H1 (cell line): Measurements from ENCODE around the gene GPBP1. TPM values are rescaled to one million over a fixed set of nuclear protein-coding genes. Genes with fewer than 3 reads are reported as not detected.
"Not testable (repeated sequence)": the region's sequence is repeated elsewhere in the genome, so short reads cannot be mapped to it uniquely, and the experiment has no call there.

Experiments used
- CTCF ChIA-PET: fragments of 300-600 bp; sonication (Branson Sonifier 250); formaldehyde crosslinking; loops from one replicate; lab custom pipeline; 2021; ENCODE audit not compliant: partially characterized antibody; lab: Charles Lee
- POLR2A ChIA-PET: fragments of 300-600 bp; sonication (Branson Sonifier 250); formaldehyde crosslinking; loops from one replicate; lab custom pipeline; 2021; ENCODE audit warnings: inconsistent platforms; ENCODE audit not compliant: partially characterized antibody; lab: Charles Lee
- DNase-seq, 2 experiments: peaks; one replicate each; pipeline versions ENCODE4 v3.0.0 to v3.0.0-alpha.2; 2010 to 2022; ENCODE audit warnings: low spot score in 2 of 2, low read depth in 1 of 2, mixed read lengths in 1 of 2
- FAIRE-seq: peaks from 2 replicates; lab custom pipeline; 2011; peaks lifted over from hg19 to GRCh38; lab: Jason Lieb, UNC
- H2AFZ ChIP-seq: 2 replicates; pipeline ENCODE4 v1.8.1; 2012; ENCODE audit warnings: low read length, inconsistent platforms
- H2AK5ac ChIP-seq: 2 replicates; pipeline ENCODE4 v1.6.1; 2013; ENCODE audit warnings: low read depth, low read length
- H2BK120ac ChIP-seq: replicated peaks from 2 replicates; pipeline ENCODE3; 2013; ENCODE audit warnings: low read depth, low read length, inconsistent platforms
- H2BK12ac ChIP-seq: 2 replicates; pipeline ENCODE4 v1.6.1; 2013; ENCODE audit warnings: low read depth, low read length
- H2BK15ac ChIP-seq: 2 replicates; pipeline ENCODE4 v1.6.1; 2013; ENCODE audit warnings: low read length
- H2BK20ac ChIP-seq: 2 replicates; pipeline ENCODE4 v1.6.1; 2013; ENCODE audit warnings: low read length
- H2BK5ac ChIP-seq: 2 replicates; pipeline ENCODE4 v1.6.1; 2013; ENCODE audit warnings: low read depth, low read length
- H3K14ac ChIP-seq: 2 replicates; pipeline ENCODE4 v1.6.1; 2013; ENCODE audit warnings: inconsistent platforms; ENCODE audit not compliant: insufficient read length
- H3K18ac ChIP-seq: 2 replicates; pipeline ENCODE4 v1.6.1; 2013; ENCODE audit warnings: low read length; ENCODE audit errors: extremely low read depth
- H3K23ac ChIP-seq: 2 replicates; pipeline ENCODE4 v1.6.1; 2013; ENCODE audit warnings: inconsistent platforms; ENCODE audit not compliant: insufficient read length
- H3K23me2 ChIP-seq: 2 replicates; pipeline ENCODE4 v1.6.1; 2013; ENCODE audit warnings: low read depth, low read length
- H3K27ac ChIP-seq: 2 replicates; pipeline ENCODE4 v1.6.1; 2011; ENCODE audit warnings: low read depth, low read length, inconsistent platforms
- H3K27me3 ChIP-seq, 4 experiments: replicated peaks in 1 of 4; 1 replicate in 1 of 4; 2 replicates in 3 of 4; pipeline versions ENCODE4 v1.6.1 to v1.8.1; 2011 to 2013; ENCODE audit warnings: low read length in 3 of 4, mild to moderate bottlenecking in 3 of 4, inconsistent platforms in 2 of 4, mixed read lengths in 2 of 4, moderate library complexity in 1 of 4; ENCODE audit not compliant: control insufficient read depth in 3 of 4, insufficient read depth in 3 of 4; ENCODE audit errors: extremely low read depth in 1 of 4
- H3K36me3 ChIP-seq, 4 experiments: 2 replicates each; pipeline versions ENCODE4 v1.6.1 to v1.8.1; 2011 to 2013; ENCODE audit warnings: mild to moderate bottlenecking in 4 of 4, low read length in 3 of 4, moderate library complexity in 2 of 4, control low read depth in 1 of 4, inconsistent platforms in 1 of 4; ENCODE audit not compliant: insufficient read depth in 4 of 4, control insufficient read depth in 2 of 4
- H3K4ac ChIP-seq: replicated peaks from 2 replicates; pipeline ENCODE3; 2013; ENCODE audit warnings: low read length, low read depth, mixed read lengths, inconsistent platforms; ENCODE audit not compliant: insufficient read length
- H3K4me1 ChIP-seq, 4 experiments: replicated peaks in 1 of 4; 1 replicate in 1 of 4; 2 replicates in 3 of 4; pipeline versions ENCODE4 v1.6.1 to v1.8.1; 2011 to 2013; ENCODE audit warnings: low read length in 3 of 4, inconsistent platforms in 2 of 4, mixed read lengths in 1 of 4; ENCODE audit not compliant: insufficient read depth in 4 of 4, control insufficient read depth in 3 of 4
- H3K4me2 ChIP-seq, 2 experiments: 2 replicates each; pipeline versions ENCODE4 v1.6.1 to v1.8.1; 2011 to 2013; ENCODE audit warnings: low read depth in 2 of 2, low read length in 2 of 2, control low read depth in 1 of 2, inconsistent platforms in 1 of 2, mild to moderate bottlenecking in 1 of 2; ENCODE audit not compliant: insufficient read depth in 1 of 2
- H3K4me3 ChIP-seq, 4 experiments: fragments of 200-600, 300-600 bp in 1 of 4; sonication (generic), shearing (Covaris generic), sonication (Bioruptor Twin) in 1 of 4; 2 replicates each; pipeline versions ENCODE4 v1.5.1 to v1.8.1; 2011 to 2016; ENCODE audit warnings: low read length in 4 of 4, low read depth in 3 of 4, control low read depth in 2 of 4, inconsistent platforms in 2 of 4, mild to moderate bottlenecking in 2 of 4, mixed read lengths in 1 of 4, moderate library complexity in 1 of 4; ENCODE audit not compliant: insufficient read depth in 2 of 4; ENCODE audit errors: extremely low read depth in 1 of 4
- H3K56ac ChIP-seq: replicated peaks from 2 replicates; pipeline ENCODE3; 2013; ENCODE audit warnings: low read depth, mild to moderate bottlenecking, mixed read lengths, low read length, inconsistent platforms; ENCODE audit not compliant: insufficient read length
- H3K79me1 ChIP-seq: 2 replicates; pipeline ENCODE4 v1.6.1; 2013; ENCODE audit warnings: low read depth, low read length, control low read depth
- H3K79me2 ChIP-seq, 2 experiments: 2 replicates each; pipeline versions ENCODE4 v1.6.1 to v1.8.1; 2012 to 2013; ENCODE audit warnings: low read length in 2 of 2, mild to moderate bottlenecking in 2 of 2, inconsistent platforms in 1 of 2; ENCODE audit not compliant: insufficient read depth in 2 of 2, control insufficient read depth in 1 of 2
- H3K9ac ChIP-seq, 4 experiments: replicated peaks in 1 of 4; 1 replicate in 1 of 4; 2 replicates in 3 of 4; pipeline versions ENCODE4 v1.6.1 to v1.8.1; 2011 to 2013; ENCODE audit warnings: low read depth in 3 of 4, low read length in 3 of 4, control low read depth in 2 of 4, mild to moderate bottlenecking in 2 of 4, moderate library complexity in 2 of 4, inconsistent platforms in 1 of 4; ENCODE audit errors: extremely low read depth in 1 of 4
- H3K9me3 ChIP-seq, 2 experiments: 2 replicates each; pipeline versions ENCODE4 v1.6.1 to v1.8.1; 2012 to 2013; ENCODE audit warnings: mild to moderate bottlenecking in 2 of 2, moderate library complexity in 2 of 2, control low read depth in 1 of 2, inconsistent platforms in 1 of 2, low read depth in 1 of 2, low read length in 1 of 2, mixed read lengths in 1 of 2; ENCODE audit not compliant: insufficient read depth in 2 of 2
- H4K20me1 ChIP-seq, 2 experiments: replicated peaks in 1 of 2; 2 replicates each; pipeline versions ENCODE3 to v1.8.1; 2011 to 2013; ENCODE audit warnings: inconsistent platforms in 2 of 2, low read length in 2 of 2, mild to moderate bottlenecking in 1 of 2; ENCODE audit not compliant: insufficient read depth in 2 of 2, control insufficient read depth in 1 of 2
- H4K5ac ChIP-seq: 2 replicates; pipeline ENCODE4 v1.6.1; 2013; ENCODE audit warnings: low read length, low read depth, mixed read lengths, inconsistent platforms; ENCODE audit not compliant: insufficient read length
- H4K8ac ChIP-seq: 2 replicates; pipeline ENCODE4 v1.8.0; 2013; ENCODE audit warnings: mild to moderate bottlenecking, moderate library complexity, low read length, inconsistent platforms; ENCODE audit not compliant: insufficient read depth; ENCODE audit errors: extremely low read depth
- H4K91ac ChIP-seq: replicated peaks from 2 replicates; pipeline ENCODE3; 2013; ENCODE audit warnings: low read length, mixed read lengths, inconsistent platforms; ENCODE audit not compliant: insufficient read length
- polyA plus RNA-seq, 7 experiments: library from polyadenylated mRNA; depleted of rRNA in 3 of 7; stranded (reverse) in 5 of 7; unstranded in 2 of 7; fragments of >200 nt in 5 of 7; fragments of 200-250 nt in 2 of 7; gene quantifications; 1 replicate in 5 of 7; 2 replicates in 1 of 7; 4 replicates in 1 of 7; pipeline versions ENCODE4 v1.2.1 to v1.2.3, GENCODE V29; 2011 to 2013; ENCODE audit warnings: missing spikeins in 2 of 7, mixed read lengths in 2 of 7
- total RNA-seq: library from RNA; stranded (reverse); fragmentation: NEBNext Ultra II Directional; extraction: Animal tissue kit (Norgen Biotek cat#: 25700); gene quantifications from 2 replicates; pipeline ENCODE4 v1.2.1, GENCODE V29; 2021

The GPBP1 gene
- total and polyA plus RNA-seq, 2 of the 8 experiments (the other 6 are each of a cell fraction or from before 2014, with no cell fraction given): 29.2 to 108 TPM

GRCh38 chr5:57309022-57309421, 135.2 kb downstream of the GPBP1 start:
- FAIRE-seq, POLR2A ChIA-PET: not testable (repeated sequence)
- CTCF ChIA-PET: interaction anchor here (0.6 to 2.3 kb wide), 3 partner anchors 11 to 342 kb away, joined by 3 to 5 read pairs (median 4); no protein-coding TSS in a partner anchor

More at GRCh38 chr5:57309022-57309421, 135.2 kb downstream of the GPBP1 start:
- H3K79me1 ChIP-seq, H2BK20ac ChIP-seq, DNase-seq, H2AK5ac ChIP-seq, H4K8ac ChIP-seq, H3K27ac ChIP-seq, H3K4me1 ChIP-seq, H3K4me2 ChIP-seq, H3K23ac ChIP-seq, H3K14ac ChIP-seq, H3K79me2 ChIP-seq, H2AFZ ChIP-seq, H4K91ac ChIP-seq, H3K23me2 ChIP-seq, H2BK15ac ChIP-seq, H2BK5ac ChIP-seq, H3K36me3 ChIP-seq, H3K9ac ChIP-seq, H3K56ac ChIP-seq, H4K20me1 ChIP-seq, H2BK12ac ChIP-seq, H4K5ac ChIP-seq, H3K4me3 ChIP-seq, H3K9me3 ChIP-seq, H2BK120ac ChIP-seq, H3K4ac ChIP-seq, H3K27me3 ChIP-seq, H3K18ac ChIP-seq: not testable (repeated sequence)
